Neural crest cell (in vitro differentiated cells): ENCODE measurements around the gene C19orf44. TPM values are rescaled to one million over a fixed set of nuclear protein-coding genes. Genes with fewer than 3 reads are reported as not detected.
"Not testable (repeated sequence)": the region's sequence is repeated elsewhere in the genome, so short reads cannot be mapped to it uniquely, and the experiment has no call there.

Source experiments
- DNase-seq: peaks from one replicate; pipeline ENCODE4 v3.0.0; 2021; ENCODE audit warnings: low read depth, mixed read lengths, low spot score
- H3K27ac Mint-ChIP-seq: one replicate; pipeline ENCODE4 v1.8.0; 2021; ENCODE audit warnings: mild to moderate bottlenecking, mixed read lengths; ENCODE audit not compliant: unreplicated experiment
- H3K27me3 Mint-ChIP-seq: 2 replicates; pipeline ENCODE4 v1.8.0; 2021; ENCODE audit warnings: low read depth, mild to moderate bottlenecking, mixed read lengths
- H3K36me3 Mint-ChIP-seq: 2 replicates; pipeline ENCODE4 v1.8.0; 2021; ENCODE audit warnings: low read depth, mild to moderate bottlenecking, mixed read lengths
- H3K4me1 Mint-ChIP-seq: 2 replicates; pipeline ENCODE4 v1.8.0; 2021; ENCODE audit warnings: mixed read lengths
- H3K4me3 Mint-ChIP-seq: one replicate; pipeline ENCODE4 v1.8.0; 2021; ENCODE audit warnings: mild to moderate bottlenecking, mixed read lengths
- H3K9me3 Mint-ChIP-seq: 2 replicates; pipeline ENCODE4 v1.8.0; 2021; ENCODE audit warnings: mixed read lengths
- CTCF ChIP-seq: fragments of 200-600 bp; sonication (generic); conservative IDR thresholded peaks from 2 replicates; pipeline ENCODE4 v1.5.0; 2021; ENCODE audit warnings: antibody characterized with exemption, mild to moderate bottlenecking
- total RNA-seq: library from RNA; stranded (reverse); gene quantifications from 2 replicates; pipeline ENCODE4 v1.2.1, GENCODE V29; 2021

The C19orf44 gene
- total RNA-seq, 1 donor from 2014 or later, result 9.6 TPM

- peaks cover 1% of the 10 kb centered on the region for H3K36me3 Mint-ChIP-seq
- H3K4me1 Mint-ChIP-seq, result peaks cover 39% of the 10 kb centered on the region
- peak overlapping the region; percentile 86 for H3K27ac Mint-ChIP-seq
- TF ChIP-seq CTCF, result no peak
- no peaks in the 10 kb centered on the region for H3K9me3 Mint-ChIP-seq
- peak overlapping the region; percentile 96 for H3K4me3 Mint-ChIP-seq
- no peaks in the 10 kb centered on the region for H3K27me3 Mint-ChIP-seq
- peak; percentile 16 for DNase-seq
Measured at GRCh38 chr19:16470911-16471811, 25.0 kb upstream of the C19orf44 start.

GRCh38 chr19:16472559-16472899 lies 23.7 kb upstream of the C19orf44 start:
- not testable (repeated sequence) for H3K9me3 Mint-ChIP-seq, H3K36me3 Mint-ChIP-seq, H3K27ac Mint-ChIP-seq, H3K27me3 Mint-ChIP-seq, DNase-seq
- peak overlapping the region; percentile 86 for H3K4me3 Mint-ChIP-seq
- peaks cover 32% of the 10 kb centered on the region for H3K4me1 Mint-ChIP-seq

- H3K4me1 Mint-ChIP-seq, result peaks cover 28% of the 10 kb centered on the region
- no peak for DNase-seq
- H3K36me3 Mint-ChIP-seq, result no peaks in the 10 kb centered on the region
- no peaks in the 10 kb centered on the region for H3K27me3 Mint-ChIP-seq
- H3K27ac Mint-ChIP-seq, result no peak overlapping the region
- no peak for TF ChIP-seq CTCF
- H3K4me3 Mint-ChIP-seq, result peak overlapping the region; percentile 86
- H3K9me3 Mint-ChIP-seq, result no peaks in the 10 kb centered on the region
Measured at GRCh38 chr19:16472992-16473391, 23.2 kb upstream of the C19orf44 start.

- peak overlapping the region; percentile 86 for H3K4me3 Mint-ChIP-seq
- no peak for TF ChIP-seq CTCF
- no peak for DNase-seq
- H3K36me3 Mint-ChIP-seq, result no peaks in the 10 kb centered on the region
- no peak overlapping the region for H3K27ac Mint-ChIP-seq
- peaks cover 20% of the 10 kb centered on the region for H3K4me1 Mint-ChIP-seq
- H3K27me3 Mint-ChIP-seq, result no peaks in the 10 kb centered on the region
- no peaks in the 10 kb centered on the region for H3K9me3 Mint-ChIP-seq
Measured at GRCh38 chr19:16473875-16474392, 22.3 kb upstream of the C19orf44 start.

- peak overlapping the region; percentile 29 for H3K4me3 Mint-ChIP-seq
- no peaks in the 10 kb centered on the region for H3K36me3 Mint-ChIP-seq
- no peaks in the 10 kb centered on the region for H3K27me3 Mint-ChIP-seq
- no peaks in the 10 kb centered on the region for H3K4me1 Mint-ChIP-seq
- TF ChIP-seq CTCF, result no peak
- H3K27ac Mint-ChIP-seq, result no peak overlapping the region
- DNase-seq, result no peak
- no peaks in the 10 kb centered on the region for H3K9me3 Mint-ChIP-seq
Measured at GRCh38 chr19:16476401-16476800, 19.8 kb upstream of the C19orf44 start.

GRCh38 chr19:16477311-16477710 lies 18.9 kb upstream of the C19orf44 start:
- Mint-ChIP-seq H3K36me3 (no peaks in the 10 kb centered on the region), H3K27me3 (no peaks in the 10 kb centered on the region), H3K27ac (no peak overlapping the region), H3K9me3 (no peaks in the 10 kb centered on the region), H3K4me3 (no peak overlapping the region), H3K4me1 (no peaks in the 10 kb centered on the region)
- no peak for DNase-seq
- TF ChIP-seq CTCF, result no peak
